KBM-7 (cell line): Measurements from ENCODE around the gene METTL9.
A peak's percentile ranks its signal among the peaks of the same experiment; 100 is the strongest.
"Not testable (repeated sequence)": the region's sequence is repeated elsewhere in the genome, so short reads cannot be mapped to it uniquely, and the experiment has no call there.

ENCODE experiments used
- DNase-seq: peaks from one replicate; pipeline ENCODE4 v3.0.0-alpha.2; 2015
- in situ Hi-C: fragments of 300-500 bp; cut with MboI; formaldehyde crosslinking; loops from 2 replicates; pipeline ENCODE4 v1.14.3; 2020; ENCODE audit warnings: low sequenced_read_pairs, low pct_unique_long_range_greater_than_20kb, mixed read lengths

METTL9 gene

DNA sequence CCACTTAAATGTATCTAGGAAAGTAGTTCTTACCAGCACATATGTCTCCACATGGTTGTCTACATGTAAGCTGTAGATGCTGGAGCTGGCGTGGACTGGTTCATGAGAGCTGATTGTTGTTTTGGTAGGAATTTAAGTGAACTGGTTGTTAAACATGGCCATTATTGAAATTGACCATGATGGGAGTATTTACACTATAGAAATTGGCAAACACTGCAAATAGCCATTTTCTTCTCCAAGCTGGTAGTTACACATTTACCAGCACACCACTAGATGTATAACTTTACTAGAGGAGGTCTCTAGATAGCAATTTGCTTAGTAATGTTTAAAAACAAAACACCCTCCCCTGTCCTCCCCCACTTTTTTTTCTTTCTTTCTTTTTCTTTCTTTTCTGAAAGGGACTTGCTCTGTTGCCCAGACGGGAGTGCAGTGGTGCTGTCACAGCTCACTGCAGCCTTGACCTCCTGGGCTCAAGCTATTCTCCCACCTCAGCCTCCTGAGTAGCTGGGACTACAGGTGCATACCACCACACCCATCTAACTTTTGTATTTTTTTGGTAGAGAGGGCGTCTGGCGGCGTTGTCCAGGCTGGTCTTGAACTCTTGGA, 28.8 kb downstream of the METTL9 start:
- in situ Hi-C loops, result no loop called here
- no peak for DNase-seq

DNA sequence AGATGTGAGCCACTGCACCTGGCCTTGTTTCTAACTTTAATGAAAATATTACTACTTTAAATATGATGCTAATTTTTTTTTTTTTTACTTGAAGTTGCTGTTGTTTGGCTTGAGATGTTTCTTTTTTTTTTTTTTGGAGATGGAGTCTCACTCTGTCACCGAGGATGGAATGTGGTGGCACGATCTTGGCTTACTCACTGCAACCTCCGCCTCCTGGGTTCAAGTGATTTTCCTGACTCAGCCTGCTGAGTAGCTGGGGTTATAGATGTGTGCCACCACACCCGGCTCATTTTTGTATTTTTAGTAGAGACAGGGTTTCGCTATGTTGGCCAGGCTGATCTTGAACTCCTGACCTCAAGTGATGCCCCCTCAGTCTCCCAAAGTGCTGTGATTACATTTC, 29.4 kb downstream of the METTL9 start:
- in situ Hi-C loops, result no loop called here
- no peak for DNase-seq

DNA sequence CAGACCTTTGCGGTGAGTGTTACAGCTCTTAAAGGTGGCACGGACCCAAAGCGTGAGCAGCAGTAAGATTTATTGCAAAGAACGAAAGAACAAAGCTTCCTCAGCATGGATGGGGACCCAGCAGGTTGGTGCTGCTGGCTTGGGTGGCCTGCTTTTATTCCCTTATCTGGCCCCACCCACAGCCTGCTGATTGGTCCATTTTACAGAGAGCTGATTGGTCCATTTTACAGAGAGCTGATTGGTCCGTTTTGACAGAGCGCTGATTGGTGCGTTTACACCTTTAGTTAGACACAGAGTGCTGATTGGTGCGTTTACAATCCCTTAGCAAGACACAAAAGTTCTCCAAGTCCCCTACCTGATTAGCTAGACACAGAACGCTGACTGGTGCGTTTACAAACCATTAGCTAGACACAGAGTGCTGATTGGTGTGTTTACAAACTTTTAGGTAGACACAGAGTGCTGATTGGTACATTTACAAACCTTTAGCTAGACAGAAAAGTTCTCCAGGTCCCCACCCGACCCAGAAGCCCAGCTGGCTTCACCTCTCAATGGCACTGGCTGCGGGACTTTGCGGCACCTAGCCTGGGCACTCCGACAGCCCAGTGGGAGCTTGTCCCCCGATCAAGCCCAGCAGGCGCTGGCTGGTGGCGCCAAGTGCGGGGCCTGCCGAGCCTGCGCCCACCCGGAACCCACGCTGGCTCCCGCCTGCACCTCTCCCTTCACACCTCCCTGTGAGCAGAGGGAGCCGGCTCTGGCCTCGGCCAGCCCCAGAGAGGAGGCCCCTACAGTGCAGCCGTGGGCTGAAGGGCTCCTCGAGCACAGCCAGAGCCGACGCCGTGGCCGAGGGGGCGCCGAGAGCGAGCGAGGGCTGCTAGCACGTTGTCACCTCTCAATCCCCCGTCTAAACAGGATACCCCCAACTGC, 30.5 kb downstream of the METTL9 start:
- DNase-seq, in situ Hi-C loops: not testable (repeated sequence)

DNA sequence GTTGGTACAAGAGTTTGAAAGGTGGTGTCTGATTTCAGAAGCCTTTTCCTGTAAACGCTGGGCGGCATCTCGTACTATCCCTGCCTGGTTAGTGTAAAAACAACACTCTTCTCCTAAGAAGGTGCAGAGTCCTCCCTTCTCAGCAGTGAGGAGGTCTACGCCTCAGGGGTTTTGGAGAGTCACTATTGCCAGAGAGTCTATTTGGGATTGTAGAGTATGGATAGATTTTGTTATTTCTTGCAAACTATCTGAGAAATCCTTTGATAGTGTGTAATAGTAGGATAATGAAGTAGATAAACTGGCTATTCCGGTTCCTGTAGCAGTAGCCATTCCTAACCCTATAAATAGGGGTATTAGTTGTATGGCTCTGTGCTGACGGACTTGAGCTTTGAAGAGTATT, 31.5 kb downstream of the METTL9 start:
- DNase-seq, in situ Hi-C loops: not testable (repeated sequence)

DNA sequence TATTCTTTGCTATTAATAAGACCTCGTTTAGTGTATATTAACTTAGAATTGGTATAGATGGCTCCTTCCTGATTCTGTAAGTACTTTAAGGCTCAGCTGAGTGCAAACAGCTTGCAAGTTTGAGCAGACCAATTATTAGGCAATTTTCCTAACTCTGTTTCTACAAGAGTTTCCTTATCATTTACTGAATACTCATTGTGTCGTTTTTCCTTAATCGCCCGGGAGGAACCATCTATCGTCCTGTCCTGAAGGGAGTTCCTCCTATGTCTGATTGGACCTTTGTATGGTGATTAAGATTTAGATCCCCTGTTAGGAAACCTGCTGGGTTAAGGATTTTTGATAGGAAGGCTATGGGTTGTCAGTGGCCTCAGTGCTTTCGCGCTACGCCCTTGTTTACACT, 32.0 kb downstream of the METTL9 start:
- in situ Hi-C loops, DNase-seq: not testable (repeated sequence)

DNA sequence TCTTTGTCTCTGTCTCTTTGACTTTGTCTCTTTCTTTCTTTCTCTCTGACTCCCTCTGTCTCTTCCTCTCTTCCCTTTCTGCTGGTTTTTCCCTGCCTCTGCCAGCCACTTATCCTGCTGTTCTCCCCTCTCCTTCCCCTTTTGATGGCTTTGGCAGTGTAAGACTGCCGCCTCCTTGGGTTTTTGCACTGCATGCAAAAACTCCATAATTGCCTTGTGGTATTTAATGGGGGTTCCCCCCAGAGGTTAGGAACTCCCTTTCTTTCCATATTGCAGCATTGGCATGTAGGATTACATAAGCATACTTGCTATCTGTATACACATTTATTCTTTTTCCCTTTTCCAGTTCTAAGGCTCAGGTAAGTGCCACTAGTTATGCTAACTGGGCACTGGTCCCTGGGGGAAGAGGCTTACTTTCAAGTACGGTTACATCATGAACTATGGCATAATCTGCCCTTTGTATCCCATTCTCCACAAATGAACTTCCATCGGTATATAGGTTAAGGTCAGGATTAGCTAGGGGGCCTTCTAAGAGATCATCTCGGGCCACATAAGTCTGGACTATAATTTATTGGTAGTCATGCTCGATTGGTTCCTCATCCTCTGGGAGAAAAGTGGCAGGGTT, 32.7 kb downstream of the METTL9 start:
- in situ Hi-C loops, DNase-seq: not testable (repeated sequence)

DNA sequence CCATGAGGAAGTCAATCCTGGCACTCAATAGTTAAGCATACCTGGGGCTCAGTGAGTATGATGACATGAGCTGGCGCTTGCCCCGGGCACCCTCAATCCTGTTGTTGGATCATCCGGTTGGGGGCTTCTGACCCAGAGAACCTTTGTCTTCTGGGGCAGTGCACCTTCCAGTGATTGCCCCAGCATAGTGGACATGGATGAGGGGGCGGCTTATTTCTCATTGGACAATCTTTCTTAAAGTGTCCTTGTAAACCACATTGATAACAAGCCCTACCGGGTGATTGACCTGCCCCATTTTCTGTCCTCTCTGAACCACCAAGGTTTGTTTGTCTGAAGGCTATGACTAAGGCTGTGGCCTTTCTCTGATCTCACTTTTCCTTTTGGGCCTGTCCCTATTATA, 34.8 kb downstream of the METTL9 start:
- no peak for DNase-seq
- in situ Hi-C loops, result no loop called here

DNA sequence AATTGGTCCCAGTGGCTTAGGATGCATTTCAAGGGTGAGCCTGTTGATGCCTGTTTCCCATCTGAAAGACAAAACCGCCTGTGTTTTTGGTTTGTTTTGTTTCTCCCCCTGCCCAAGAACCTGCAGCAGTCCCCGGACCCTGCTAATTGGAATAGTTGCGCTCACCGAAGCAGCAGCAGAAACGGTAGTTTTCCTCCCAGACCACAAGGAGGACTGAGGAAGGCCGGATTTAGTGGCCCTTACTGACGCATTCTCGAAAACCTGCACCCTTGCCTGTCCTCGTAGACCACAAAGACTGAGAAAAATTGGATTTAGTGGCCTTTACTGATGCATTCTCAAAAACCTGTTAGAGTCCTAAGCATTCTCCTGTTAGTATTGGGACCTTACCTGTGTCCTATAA, 36.3 kb downstream of the METTL9 start:
- in situ Hi-C loops, result not testable (repeated sequence)

DNA sequence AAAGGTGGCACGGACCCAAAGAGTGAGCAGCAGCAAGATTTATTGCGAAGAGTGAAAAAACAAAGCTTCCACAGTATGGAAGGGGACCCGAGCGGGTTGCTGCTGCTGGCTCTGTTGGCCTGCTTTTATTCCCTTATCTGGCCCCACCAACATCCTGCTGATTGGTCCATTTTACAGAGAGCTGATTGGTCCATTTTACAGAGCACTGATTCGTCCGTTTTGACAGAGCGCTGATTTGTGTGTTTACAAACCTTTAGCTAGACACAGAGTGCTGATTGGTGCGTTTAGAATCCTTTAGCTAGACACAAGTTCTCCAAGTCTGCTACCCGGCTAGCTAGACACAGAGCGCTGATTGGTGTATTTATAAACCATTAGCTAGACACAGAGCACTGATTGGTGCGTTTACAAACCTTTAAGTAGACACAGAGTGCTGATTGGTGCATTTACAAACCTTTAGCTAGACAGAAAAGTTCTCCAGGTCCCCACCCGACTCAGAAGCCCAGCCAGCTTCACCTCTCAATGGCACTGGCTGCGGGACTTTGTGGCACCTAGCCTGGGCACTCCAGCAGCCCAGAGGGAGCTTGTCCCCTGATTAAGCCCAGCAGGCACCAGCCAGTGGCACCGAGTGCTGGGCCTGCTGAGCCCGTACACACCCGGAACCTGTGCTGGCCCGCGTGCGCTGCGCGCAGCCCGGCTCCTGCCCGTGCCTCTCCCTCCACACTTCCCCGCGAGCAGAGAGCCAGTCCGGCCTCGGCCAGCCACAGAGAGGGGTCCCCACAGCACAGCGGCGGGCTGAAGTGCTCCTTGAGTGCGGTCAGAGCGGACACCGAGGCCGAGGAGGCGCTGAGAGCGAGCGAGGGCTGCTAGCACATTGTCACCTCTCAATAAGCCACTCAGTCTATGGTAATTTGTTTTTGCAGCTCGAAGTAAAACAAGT, 37.9 kb downstream of the METTL9 start:
- in situ Hi-C loops, result no loop called here
- no peak for DNase-seq

More for the DNA sequence above, 36.3 kb downstream of the METTL9 start:
- not testable (repeated sequence) for DNase-seq

DNA sequence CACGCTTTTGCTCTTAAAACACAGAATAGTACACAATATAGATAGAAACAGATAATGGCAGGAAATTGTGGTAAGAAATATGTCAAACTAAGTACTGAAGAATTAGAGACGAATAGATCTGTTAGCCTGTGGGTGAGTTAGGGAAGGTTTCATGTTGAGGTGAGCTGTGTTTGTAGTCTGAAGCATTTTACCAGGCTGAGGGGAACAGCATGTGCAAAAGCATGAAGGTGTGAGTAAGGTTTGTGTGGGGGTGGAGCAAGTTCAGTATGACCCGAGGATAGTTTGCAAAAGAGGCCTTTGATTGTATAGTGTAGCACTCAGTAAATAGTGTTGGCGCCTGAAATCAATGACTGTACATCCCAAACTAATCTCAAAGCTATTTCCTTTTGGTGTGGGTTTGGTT, 39.2 kb downstream of the METTL9 start:
- no peak for DNase-seq
- in situ Hi-C loops, result no loop called here

DNA sequence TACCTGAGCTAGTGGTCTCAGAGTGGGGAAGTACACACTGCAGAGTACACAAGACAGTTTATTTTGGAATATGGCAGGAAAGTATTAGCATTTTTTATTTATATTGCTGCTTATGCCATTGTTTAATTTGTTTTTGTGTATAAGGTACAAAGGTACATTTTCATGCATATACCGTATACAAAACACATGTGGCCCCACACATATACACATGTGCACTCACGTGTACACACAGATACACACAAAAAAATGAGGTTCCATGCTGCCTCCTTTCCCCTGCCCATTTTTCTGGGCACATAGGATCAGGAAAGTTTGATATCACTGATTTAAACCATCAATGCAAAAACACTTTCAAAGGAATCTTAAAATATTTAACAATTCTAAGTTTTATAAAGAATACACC, 40.1 kb downstream of the METTL9 start:
- in situ Hi-C loops, result no loop called here
- no peak for DNase-seq

DNA sequence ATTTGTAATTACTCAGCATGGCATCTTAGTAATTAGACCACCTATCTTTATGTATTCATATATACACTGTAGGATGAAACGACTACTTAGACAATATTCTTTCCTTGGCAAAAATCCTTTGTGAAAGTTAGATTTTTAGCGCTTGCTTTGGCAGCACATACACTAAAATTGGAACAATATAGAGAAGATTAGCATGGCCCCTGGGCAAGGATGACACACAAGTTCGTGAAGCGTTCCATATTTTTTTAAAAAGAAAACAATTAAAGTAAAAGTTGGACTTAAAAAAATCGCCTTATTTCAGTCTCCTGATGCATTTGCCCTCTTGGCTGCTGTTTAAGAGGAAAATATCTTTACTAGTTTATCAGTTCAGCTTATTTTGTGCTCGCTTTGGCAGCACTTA, 42.5 kb downstream of the METTL9 start:
- in situ Hi-C loops, result no loop called here
- DNase-seq, result no peak

DNA sequence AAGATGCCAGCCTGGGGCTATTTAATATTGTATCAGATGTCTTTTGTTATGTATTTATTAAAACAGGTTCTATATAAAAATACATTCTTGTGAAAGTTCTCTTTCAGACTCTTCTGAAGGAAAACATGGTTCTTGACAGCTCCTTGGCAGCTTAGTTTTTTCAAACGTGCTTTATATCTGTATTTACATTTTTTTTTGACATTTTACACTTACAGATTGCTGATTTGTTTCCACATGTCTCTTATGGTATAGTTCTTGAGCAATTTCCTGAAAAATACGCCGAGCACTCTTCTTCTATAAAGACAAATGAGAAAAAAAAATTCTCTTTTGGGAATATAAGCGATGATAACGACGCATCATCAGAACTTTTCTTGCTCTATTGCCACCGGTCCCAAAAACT, 43.5 kb downstream of the METTL9 start:
- in situ Hi-C loops, result no loop called here
- no peak for DNase-seq

DNA sequence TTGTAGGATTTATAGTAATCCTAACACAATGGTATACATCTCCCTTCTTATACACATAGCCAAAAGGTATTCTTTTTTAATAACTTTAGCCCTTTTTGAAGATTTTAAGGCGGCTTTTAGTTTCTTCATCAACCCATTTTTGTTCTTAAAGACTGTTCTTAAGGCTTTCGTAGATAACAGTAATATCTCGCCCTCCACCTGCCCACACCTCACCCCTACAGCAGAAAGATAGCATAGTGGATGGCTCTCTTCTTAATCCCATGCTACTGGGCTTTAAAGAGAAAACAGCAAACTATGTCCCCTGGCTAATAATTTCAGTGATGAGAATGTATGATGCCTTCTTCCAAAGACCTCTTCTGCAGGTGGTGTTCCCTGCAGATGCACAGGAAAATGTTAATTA, 44.4 kb downstream of the METTL9 start:
- no peak for DNase-seq
- in situ Hi-C loops, result no loop called here

DNA sequence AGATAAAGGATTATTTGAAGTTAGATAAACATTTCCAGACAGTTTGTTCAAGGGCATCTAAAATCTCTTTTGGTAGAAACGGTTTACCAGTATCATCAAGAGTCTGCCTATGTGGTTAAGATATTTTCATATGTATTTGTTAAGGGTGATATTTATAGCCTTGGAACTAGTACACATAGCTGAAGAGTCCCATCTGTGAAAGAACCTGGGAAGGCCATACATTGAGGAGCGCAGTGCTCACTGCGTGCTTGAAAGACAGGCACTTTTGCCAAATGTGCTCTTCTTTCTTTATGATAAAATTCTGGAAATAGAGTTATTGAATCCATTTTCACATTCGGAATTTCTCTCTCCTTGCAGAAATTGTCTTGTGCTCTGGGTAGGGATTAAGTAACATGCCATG, 45.3 kb downstream of the METTL9 start:
- in situ Hi-C loops, result no loop called here
- no peak for DNase-seq

DNA sequence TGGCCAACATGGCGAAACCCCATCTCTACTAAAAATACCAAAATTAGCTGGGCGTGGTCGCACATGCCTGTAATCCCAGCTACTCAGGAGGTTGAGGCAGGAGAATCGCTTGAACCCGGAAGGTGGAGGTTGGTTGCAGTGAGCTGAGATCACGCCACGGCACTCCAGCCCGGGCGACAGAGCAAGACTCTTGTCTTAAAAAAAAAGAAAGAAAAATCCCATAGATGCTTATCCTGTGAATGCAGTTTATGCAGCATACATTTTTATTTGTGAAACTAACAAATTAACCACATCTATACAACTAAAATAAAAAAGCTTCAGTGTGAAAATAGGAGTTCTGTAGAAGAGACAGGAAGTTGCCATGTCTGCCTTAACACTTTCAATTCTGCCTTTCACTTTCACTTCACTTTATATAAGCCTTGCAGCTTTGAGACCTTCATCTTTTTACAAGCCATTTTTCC, 45.9 kb downstream of the METTL9 start:
- DNase-seq, result peak; percentile 22
- in situ Hi-C loops, result no loop called here

DNA sequence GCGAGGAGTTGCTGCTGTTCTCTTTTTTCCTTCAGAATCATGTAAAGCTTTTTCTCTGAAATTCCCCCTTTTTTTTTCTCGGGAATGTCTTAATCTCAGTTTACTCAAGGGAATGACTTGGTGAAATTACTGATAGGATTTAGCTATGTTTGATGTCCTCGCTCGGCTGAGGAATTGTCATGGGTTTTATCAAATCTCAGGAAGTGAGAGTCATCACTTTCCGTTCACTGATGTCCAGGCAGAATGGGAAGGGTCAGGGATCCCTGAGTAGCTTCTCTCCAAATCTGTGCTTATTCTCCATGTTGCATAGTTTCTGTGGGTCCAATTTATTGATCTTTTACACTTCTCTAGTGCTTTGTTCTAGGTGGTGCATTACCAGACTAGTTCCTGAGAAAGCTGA, 46.7 kb downstream of the METTL9 start:
- in situ Hi-C loops, result no loop called here
- no peak for DNase-seq

DNA sequence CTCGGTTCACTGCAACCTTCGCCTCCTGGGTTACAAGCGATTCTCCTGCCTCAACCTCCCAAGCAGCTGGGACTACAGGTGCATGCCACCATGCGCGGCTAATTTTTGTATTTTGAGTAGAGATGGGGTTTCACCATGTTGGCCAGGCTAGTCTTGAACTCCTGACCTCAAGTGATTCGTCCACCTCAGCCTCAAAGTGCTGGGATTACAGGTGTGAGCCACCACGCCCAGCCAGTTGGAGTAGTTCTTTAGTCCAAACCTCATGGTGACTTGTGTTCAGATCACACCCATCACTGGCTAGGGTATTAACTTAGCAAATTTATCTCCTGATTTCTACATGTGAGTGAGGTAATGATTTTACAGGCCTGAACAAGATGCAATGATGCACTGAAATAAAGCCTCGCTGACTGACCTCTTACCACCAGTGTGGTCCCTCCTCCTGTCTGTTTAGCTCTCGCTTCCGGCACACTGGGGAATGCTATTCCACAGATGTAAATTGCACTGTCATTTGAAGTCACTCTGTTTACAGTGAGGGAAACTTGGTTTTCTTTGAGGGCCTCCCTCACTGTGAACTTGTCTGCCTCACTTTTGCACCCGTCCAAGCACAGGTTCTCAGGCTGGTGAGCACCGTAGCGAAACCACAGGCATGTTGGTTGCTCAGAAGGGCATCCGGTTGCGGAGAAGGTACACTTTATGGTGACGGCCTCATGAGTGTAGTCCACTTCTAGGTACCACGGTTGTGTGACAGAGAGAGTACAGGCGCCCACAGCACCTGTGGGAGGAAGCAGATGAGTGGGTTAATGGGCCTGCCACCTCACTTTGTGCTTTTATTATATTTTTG, 47.6 kb downstream of the METTL9 start:
- DNase-seq, result peak; percentile 36
- in situ Hi-C loops, result no loop called here
